HG03175 (cell line): Measurements from ENCODE around the gene MESP2.

Source experiments
- ATAC-seq: cut with Tn5 transposase; IDR thresholded peaks from one replicate; pipeline ENCODE4 v1.9.1; 2021; ENCODE audit warnings: mild to moderate bottlenecking, moderate library complexity; ENCODE audit not compliant: unreplicated experiment

Gene MESP2

GRCh38 chr15:89801471-89802195 lies 25.5 kb downstream of the MESP2 start:
- ATAC-seq = no peak

DNA sequence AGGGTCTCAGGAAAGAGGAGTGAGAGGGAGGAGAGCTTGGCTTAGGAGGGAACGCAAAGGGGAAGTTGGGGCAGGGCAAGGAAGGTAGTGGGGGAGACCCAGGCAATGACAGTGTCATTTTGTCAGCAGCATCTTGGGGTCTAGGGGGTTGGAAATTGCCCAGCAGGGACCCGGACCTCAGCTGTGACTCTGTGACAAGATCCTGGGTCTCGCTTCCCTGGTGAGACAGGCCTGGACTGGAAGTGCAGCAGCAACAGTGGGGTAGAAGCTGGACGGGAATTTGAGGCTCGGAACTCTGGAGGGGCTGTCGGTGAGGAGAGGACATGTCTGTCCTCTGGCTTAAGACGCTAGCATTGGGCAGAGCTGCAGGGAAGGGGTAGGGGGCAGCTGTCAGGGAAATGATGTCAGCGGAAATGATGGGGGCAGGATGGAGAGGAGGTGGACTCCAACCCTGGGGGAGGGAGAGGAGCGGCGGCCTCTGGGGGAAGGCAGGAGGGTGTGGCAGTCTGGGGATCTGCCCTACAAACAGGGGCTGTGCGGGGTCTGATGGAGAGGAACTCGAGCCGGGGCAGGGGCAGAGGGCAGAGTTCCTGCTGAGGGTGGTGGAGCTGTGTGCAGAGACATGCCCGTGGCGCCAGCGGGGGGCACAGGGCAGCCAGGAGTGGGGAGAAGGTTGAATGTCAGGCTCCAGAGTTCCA lies 26.2 kb downstream of the MESP2 start:
- no peak for ATAC-seq

- ATAC-seq = no peak
These were observed 27.1 kb downstream of the MESP2 start for GRCh38 chr15:89802986-89803824.

GRCh38 chr15:89803941-89804800 lies 28.0 kb downstream of the MESP2 start:
- ATAC-seq = no peak

GRCh38 chr15:89805241-89806209 lies 29.4 kb downstream of the MESP2 start:
- no peak for ATAC-seq

DNA sequence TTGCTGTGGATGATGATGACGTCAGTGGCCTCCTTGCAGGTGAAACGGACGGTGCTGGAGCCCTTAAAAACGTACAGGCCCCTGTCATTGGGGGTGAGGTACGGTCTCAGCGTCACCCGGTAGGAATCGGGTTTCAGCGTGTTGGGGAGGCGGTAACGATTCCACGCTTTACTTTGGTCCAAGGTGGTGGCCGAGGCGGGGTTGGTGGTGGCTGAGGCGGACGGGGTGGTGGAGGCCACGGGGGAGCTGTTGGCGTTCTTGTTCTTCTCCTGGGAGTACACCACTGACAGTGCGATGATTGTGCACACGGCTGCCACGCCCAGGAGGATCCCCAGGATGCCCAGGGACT lies 30.1 kb downstream of the MESP2 start:
- ATAC-seq = no peak

GRCh38 chr15:89806559-89807550 lies 30.7 kb downstream of the MESP2 start:
- ATAC-seq = no peak

DNA sequence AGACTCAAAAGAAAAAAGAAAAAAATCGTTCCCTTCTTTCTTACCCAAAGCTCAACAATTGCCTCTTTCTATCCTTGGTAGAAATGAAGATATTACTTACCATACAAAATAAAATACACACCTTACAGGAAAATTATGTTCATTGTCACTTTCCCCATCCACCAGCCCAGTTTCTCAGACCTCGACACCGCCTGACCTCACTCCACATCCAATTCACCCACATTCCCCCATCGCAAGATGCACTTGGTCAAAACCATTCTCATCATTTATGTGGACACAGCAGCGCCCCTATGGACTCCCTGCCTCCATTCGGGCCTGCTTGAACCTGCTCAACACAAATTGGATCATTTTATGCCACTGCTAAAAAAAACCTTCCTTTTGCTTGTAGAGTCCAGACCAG lies 31.6 kb downstream of the MESP2 start:
- no peak for ATAC-seq

GRCh38 chr15:89808160-89808870 lies 32.2 kb downstream of the MESP2 start:
- no peak for ATAC-seq

- no peak for ATAC-seq
These were observed 33.1 kb downstream of the MESP2 start for GRCh38 chr15:89809093-89809786.

DNA sequence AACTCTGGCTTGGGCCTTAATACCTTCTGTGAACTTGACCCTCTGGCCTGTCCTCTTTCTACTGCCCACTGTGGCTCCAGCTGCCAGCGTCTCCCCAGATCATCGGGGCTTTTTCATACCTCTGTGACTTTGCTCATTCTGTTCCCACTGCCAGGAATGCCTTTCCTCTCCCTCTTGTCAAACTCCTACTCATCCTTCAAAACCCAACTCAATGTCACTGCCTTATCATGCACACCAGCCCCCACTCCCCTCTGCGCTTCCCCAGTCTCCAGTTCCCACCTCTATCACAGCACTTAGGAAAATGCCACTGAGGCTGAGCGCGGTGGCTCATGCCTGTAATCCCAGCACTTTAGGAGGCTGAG lies 33.6 kb downstream of the MESP2 start:
- ATAC-seq = no peak

- ATAC-seq = no peak
These were observed 34.7 kb downstream of the MESP2 start for GRCh38 chr15:89810837-89811236.

GRCh38 chr15:89812011-89812846 lies 36.1 kb downstream of the MESP2 start:
- ATAC-seq = no peak

- ATAC-seq = no peak
These were observed 36.8 kb downstream of the MESP2 start for GRCh38 chr15:89812847-89813320.

DNA sequence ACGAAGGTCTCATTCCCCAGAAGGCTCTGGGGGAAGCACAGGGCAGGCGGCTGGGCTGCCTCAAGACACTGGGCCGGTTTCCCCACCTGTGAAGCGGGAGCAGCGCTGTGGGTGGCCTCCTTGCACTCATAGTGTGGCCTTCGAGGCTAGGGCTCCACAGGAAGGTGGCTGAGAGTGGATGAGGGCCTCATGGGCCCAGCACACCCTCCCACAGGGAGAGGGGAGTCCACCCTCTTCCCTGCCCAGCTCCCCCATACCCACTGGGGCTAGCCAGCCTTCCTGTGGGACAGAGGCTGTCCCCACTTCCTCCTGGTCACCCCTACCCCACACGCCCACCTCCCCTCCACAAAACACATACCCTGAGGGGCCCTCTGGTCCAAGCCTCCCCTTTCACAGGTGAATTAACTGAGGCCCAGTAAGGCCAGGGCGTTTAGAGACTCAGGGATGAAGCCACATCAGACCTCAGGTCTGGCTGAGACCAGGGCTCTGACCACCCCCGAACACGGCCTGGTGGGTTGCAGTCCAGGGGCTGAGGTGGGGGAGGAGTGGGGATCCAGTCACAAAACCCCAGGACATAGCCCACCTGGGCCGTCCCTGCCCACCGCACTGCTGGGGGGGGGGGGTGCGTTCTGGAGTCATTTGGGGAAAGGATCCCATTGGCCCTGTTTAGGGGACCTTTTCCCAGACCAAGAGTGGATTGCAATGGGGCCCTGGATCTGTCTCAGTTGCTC lies 37.4 kb downstream of the MESP2 start:
- no peak for ATAC-seq
